Liver (tissue), 9 donors: ENCODE results near the gene GLB1L3. TPM values are rescaled to one million over a fixed set of nuclear protein-coding genes. Genes with fewer than 3 reads are reported as not detected.

Source experiments
- DNase-seq: peaks from one replicate; pipeline ENCODE4 v3.0.0-alpha.2; 2017; ENCODE audit warnings: low spot score
- H3K27ac ChIP-seq, 2 donors: one replicate each; pipeline ENCODE4 v1.7.0; 2013; ENCODE audit warnings: inconsistent platforms in 2 of 2, low read length in 2 of 2, control low read depth in 1 of 2, low read depth in 1 of 2, mild to moderate bottlenecking in 1 of 2
- H3K27me3 ChIP-seq, 4 donors: one replicate each; pipeline versions ENCODE4 v1.6.1 to v1.7.0; 2013; ENCODE audit warnings: low read length in 3 of 4, inconsistent platforms in 1 of 4, mild to moderate bottlenecking in 1 of 4, moderate library complexity in 1 of 4; ENCODE audit not compliant: control insufficient read depth in 4 of 4, insufficient read depth in 4 of 4
- H3K36me3 ChIP-seq, 4 donors: one replicate each; pipeline versions ENCODE4 v1.6.1 to v1.7.0; 2013; ENCODE audit warnings: low read length in 3 of 4, mild to moderate bottlenecking in 3 of 4, low read depth in 1 of 4, moderate library complexity in 1 of 4; ENCODE audit not compliant: control insufficient read depth in 4 of 4, insufficient read depth in 3 of 4
- H3K4me1 ChIP-seq, 4 donors: one replicate each; pipeline versions ENCODE4 v1.6.1 to v1.7.0; 2013; ENCODE audit warnings: low read length in 3 of 4, mild to moderate bottlenecking in 3 of 4, moderate library complexity in 1 of 4; ENCODE audit not compliant: control insufficient read depth in 4 of 4, insufficient read depth in 4 of 4
- H3K4me3 ChIP-seq, 3 donors: one replicate each; pipeline versions ENCODE4 v1.6.1 to v1.7.0; 2013; ENCODE audit warnings: low read length in 3 of 3, control low read depth in 1 of 3, low read depth in 1 of 3, mild to moderate bottlenecking in 1 of 3
- H3K9ac ChIP-seq, 2 donors: one replicate each; pipeline ENCODE4 v1.7.0; 2013; ENCODE audit warnings: low read length in 2 of 2, mild to moderate bottlenecking in 2 of 2, moderate library complexity in 2 of 2, control low read depth in 1 of 2, low read depth in 1 of 2
- H3K9me3 ChIP-seq, 4 donors: one replicate each; pipeline versions ENCODE4 v1.6.1 to v1.7.0; 2013; ENCODE audit warnings: low read length in 3 of 4; ENCODE audit not compliant: control insufficient read depth in 4 of 4
- CTCF ChIP-seq: fragments of 150-350 bp; IDR thresholded peaks from 2 replicates; pipeline ENCODE4 v1.5.1; 2017; ENCODE audit warnings: improper control_type of control experiment, low read depth, low read length; ENCODE audit not compliant: missing input control
- EGR1 ChIP-seq, 2 donors: IDR thresholded peaks; 2 replicates each; pipeline ENCODE4 v1.6.1; 2016 to 2018; ENCODE audit warnings: antibody characterized with exemption in 2 of 2, low read depth in 2 of 2
- FOXA1 ChIP-seq: IDR thresholded peaks from 2 replicates; pipeline ENCODE4 v1.6.1; 2016; ENCODE audit warnings: antibody characterized with exemption
- GABPA ChIP-seq, 2 donors: IDR thresholded peaks in 1 of 2; conservative IDR thresholded peaks in 1 of 2; 2 replicates each; pipeline ENCODE4 v1.6.1; 2016; ENCODE audit warnings: antibody characterized with exemption in 2 of 2, mild to moderate bottlenecking in 1 of 2, moderate library complexity in 1 of 2
- HNF4A ChIP-seq, 2 donors: conservative IDR thresholded peaks; 2 replicates each; pipeline ENCODE4 v1.6.1; 2016; ENCODE audit warnings: antibody characterized with exemption in 2 of 2, mild to moderate bottlenecking in 2 of 2
- HNF4G ChIP-seq: IDR thresholded peaks from 2 replicates; pipeline ENCODE4 v1.6.1; 2016; ENCODE audit warnings: antibody characterized with exemption
- JUND ChIP-seq, 2 donors: IDR thresholded peaks; 2 replicates each; pipeline ENCODE4 v1.6.1; 2016; ENCODE audit warnings: antibody characterized with exemption in 2 of 2
- MAX ChIP-seq: IDR thresholded peaks from 2 replicates; pipeline ENCODE4 v1.6.1; 2016; ENCODE audit warnings: antibody characterized with exemption
- NR2F2 ChIP-seq: IDR thresholded peaks from 2 replicates; pipeline ENCODE4 v1.6.1; 2016; ENCODE audit warnings: antibody characterized with exemption
- RAD21 ChIP-seq, 2 donors: IDR thresholded peaks; 2 replicates each; pipeline ENCODE4 v1.6.1; 2016; ENCODE audit warnings: antibody characterized with exemption in 2 of 2, mild to moderate bottlenecking in 2 of 2
- RXRA ChIP-seq, 2 donors: IDR thresholded peaks; 2 replicates each; pipeline ENCODE4 v1.6.1; 2017 to 2018; ENCODE audit warnings: antibody characterized with exemption in 2 of 2, mild to moderate bottlenecking in 1 of 2
- SP1 ChIP-seq: IDR thresholded peaks from 2 replicates; pipeline ENCODE4 v1.6.1; 2018; ENCODE audit warnings: antibody characterized with exemption, mild to moderate bottlenecking
- TAF1 ChIP-seq: conservative IDR thresholded peaks from 2 replicates; pipeline ENCODE4 v1.6.1; 2016; ENCODE audit warnings: antibody characterized with exemption, mild to moderate bottlenecking
- YY1 ChIP-seq: IDR thresholded peaks from 2 replicates; pipeline ENCODE4 v1.6.1; 2016; ENCODE audit warnings: antibody characterized with exemption, mild to moderate bottlenecking
- ZBTB33 ChIP-seq: IDR thresholded peaks from 2 replicates; pipeline ENCODE4 v1.6.1; 2016; ENCODE audit warnings: antibody characterized with exemption
- WGBS: extraction: QIAGEN DNeasy Blood & Tissue Kit; methylation state at CpG from one replicate; pipeline ENCODE4 v1.1.7; 2013; 5-methylcytosine and 5-hydroxymethylcytosine counted together
- polyA plus RNA-seq, 2 donors: library from polyadenylated mRNA; stranded (reverse) in 1 of 2; unstranded in 1 of 2; fragments of 200-250 nt in 1 of 2; fragments of >200 nt in 1 of 2; fragmentation: Nextera tagmentation in 1 of 2; extraction: Ambion mirVana in 1 of 2; gene quantifications; one replicate each; pipeline versions ENCODE4 v1.2.1 to v1.2.3, GENCODE V29; 2013 to 2015
- total RNA-seq, 2 donors: library from RNA; depleted of rRNA; stranded (reverse); fragments of >200 nt; gene quantifications; one replicate each; pipeline ENCODE4 v1.2.3, GENCODE V29; 2014
- TF ChIP-seq, protein P1 (sequence below): IDR thresholded peaks from 2 replicates; pipeline ENCODE4 v1.6.1; 2016; ENCODE audit warnings: antibody characterized with exemption
- TF ChIP-seq, protein P2 (sequence below): IDR thresholded peaks from 2 replicates; pipeline ENCODE4 v1.6.1; 2016; ENCODE audit warnings: antibody characterized with exemption, mild to moderate bottlenecking
- donor health status: healthy.
- donor health status: healthy.
- donor health status: healthy.
- donor health status: healthy.
- donor health status: healthy.

GLB1L3 gene
- total and polyA plus RNA-seq, 4 donors = 0.08 TPM; not detected in 3

GRCh38 chr11:134312223-134312622 is 36.0 kb downstream of the GLB1L3 start:
- H3K27me3 ChIP-seq = no peaks in the 10 kb centered on the region
- H3K36me3 ChIP-seq = no peaks in the 10 kb centered on the region
- 86% methylated on average over 12 of the region's 12 CpGs for WGBS
- H3K27ac ChIP-seq = no peak overlapping the region
- H3K9ac ChIP-seq = no peak overlapping the region
- H3K4me3 ChIP-seq = no peak overlapping the region
- TF ChIP-seq TAF1 = no peak
- TF ChIP-seq ZBTB33 = no peak
- no peak for TF ChIP-seq JUND (IDR thresholded peaks at IDR 0.05)
- TF ChIP-seq RXRA (IDR thresholded peaks at IDR 0.05) = no peak
- TF ChIP-seq FOXA1 = no peak
- TF ChIP-seq, protein P1, sequence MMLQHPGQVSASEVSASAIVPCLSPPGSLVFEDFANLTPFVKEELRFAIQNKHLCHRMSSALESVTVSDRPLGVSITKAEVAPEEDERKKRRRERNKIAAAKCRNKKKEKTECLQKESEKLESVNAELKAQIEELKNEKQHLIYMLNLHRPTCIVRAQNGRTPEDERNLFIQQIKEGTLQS = no peak
- TF ChIP-seq YY1 = no peak
- TF ChIP-seq, protein P2, sequence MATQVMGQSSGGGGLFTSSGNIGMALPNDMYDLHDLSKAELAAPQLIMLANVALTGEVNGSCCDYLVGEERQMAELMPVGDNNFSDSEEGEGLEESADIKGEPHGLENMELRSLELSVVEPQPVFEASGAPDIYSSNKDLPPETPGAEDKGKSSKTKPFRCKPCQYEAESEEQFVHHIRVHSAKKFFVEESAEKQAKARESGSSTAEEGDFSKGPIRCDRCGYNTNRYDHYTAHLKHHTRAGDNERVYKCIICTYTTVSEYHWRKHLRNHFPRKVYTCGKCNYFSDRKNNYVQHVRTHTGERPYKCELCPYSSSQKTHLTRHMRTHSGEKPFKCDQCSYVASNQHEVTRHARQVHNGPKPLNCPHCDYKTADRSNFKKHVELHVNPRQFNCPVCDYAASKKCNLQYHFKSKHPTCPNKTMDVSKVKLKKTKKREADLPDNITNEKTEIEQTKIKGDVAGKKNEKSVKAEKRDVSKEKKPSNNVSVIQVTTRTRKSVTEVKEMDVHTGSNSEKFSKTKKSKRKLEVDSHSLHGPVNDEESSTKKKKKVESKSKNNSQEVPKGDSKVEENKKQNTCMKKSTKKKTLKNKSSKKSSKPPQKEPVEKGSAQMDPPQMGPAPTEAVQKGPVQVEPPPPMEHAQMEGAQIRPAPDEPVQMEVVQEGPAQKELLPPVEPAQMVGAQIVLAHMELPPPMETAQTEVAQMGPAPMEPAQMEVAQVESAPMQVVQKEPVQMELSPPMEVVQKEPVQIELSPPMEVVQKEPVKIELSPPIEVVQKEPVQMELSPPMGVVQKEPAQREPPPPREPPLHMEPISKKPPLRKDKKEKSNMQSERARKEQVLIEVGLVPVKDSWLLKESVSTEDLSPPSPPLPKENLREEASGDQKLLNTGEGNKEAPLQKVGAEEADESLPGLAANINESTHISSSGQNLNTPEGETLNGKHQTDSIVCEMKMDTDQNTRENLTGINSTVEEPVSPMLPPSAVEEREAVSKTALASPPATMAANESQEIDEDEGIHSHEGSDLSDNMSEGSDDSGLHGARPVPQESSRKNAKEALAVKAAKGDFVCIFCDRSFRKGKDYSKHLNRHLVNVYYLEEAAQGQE = no peak
- TF ChIP-seq EGR1 (IDR thresholded peaks at IDR 0.05; ENCODE audit: low read depth in 2 of 2) = no peak
- TF ChIP-seq SP1 = no peak
- TF ChIP-seq HNF4G = no peak
- TF ChIP-seq NR2F2 = no peak
- TF ChIP-seq HNF4A (conservative IDR thresholded peaks at IDR 0.05) = no peak
- no peak for TF ChIP-seq GABPA (IDR thresholded peaks at IDR 0.05 in 1 of 2, conservative IDR thresholded peaks at IDR 0.05 in 1 of 2)
- TF ChIP-seq RAD21 (IDR thresholded peaks at IDR 0.05) = no peak
- no peaks in the 10 kb centered on the region for H3K4me1 ChIP-seq
- peaks cover 0 to 7% (median 5%) of the 10 kb centered on the region in 4 donors for H3K9me3 ChIP-seq
- DNase-seq = no peak

- no peak for DNase-seq
- 84% methylated on average over 5 of the region's 5 CpGs for WGBS
- Histone ChIP-seq H3K4me1 (no peaks in the 10 kb centered on the region), H3K9ac (no peak overlapping the region), H3K9me3 (peaks cover 0 to 10% (median 5%) of the 10 kb centered on the region in 4 donors), H3K27ac (no peak overlapping the region), H3K36me3 (no peaks in the 10 kb centered on the region), H3K4me3 (no peak overlapping the region), H3K27me3 (no peaks in the 10 kb centered on the region)
- TF ChIP-seq NR2F2 (no peak), RAD21 (IDR thresholded peaks at IDR 0.05) (no peak), HNF4A (conservative IDR thresholded peaks at IDR 0.05) (no peak), SP1 (no peak), TAF1 (no peak), EGR1 (IDR thresholded peaks at IDR 0.05; ENCODE audit: low read depth in 2 of 2) (no peak), YY1 (no peak), HNF4G (no peak), MAX (no peak), ZBTB33 (no peak), CTCF (no peak), JUND (IDR thresholded peaks at IDR 0.05) (no peak), GABPA (IDR thresholded peaks at IDR 0.05 in 1 of 2, conservative IDR thresholded peaks at IDR 0.05 in 1 of 2) (no peak), RXRA (IDR thresholded peaks at IDR 0.05) (no peak)
- TF ChIP-seq, protein P2 = no peak
Measured at GRCh38 chr11:134312807-134313206, 36.6 kb downstream of the GLB1L3 start.
